Renal cortex interstitium (tissue), 15 donors: ENCODE results near the gene ITSN1. TPM values are rescaled to one million over a fixed set of nuclear protein-coding genes. Genes with fewer than 3 reads are reported as not detected.
"Not testable (repeated sequence)": the region's sequence is repeated elsewhere in the genome, so short reads cannot be mapped to it uniquely, and the experiment has no call there.

Source experiments
- DNase-seq, 11 donors: peaks; one replicate each; pipeline ENCODE4 v3.0.0-alpha.2; 2013; ENCODE audit warnings: low read depth in 9 of 11, low spot score in 4 of 11; ENCODE audit errors: extremely low read depth in 1 of 11
- long read RNA-seq, 16 experiments: transcript quantifications; one replicate each; lab custom pipeline, GENCODE V29; 2026
- polyA plus RNA-seq, 3 donors: library from polyadenylated mRNA; unstranded; fragments of 120-200 nt; gene quantifications; one replicate each; pipeline ENCODE4 v1.2.1, GENCODE V29; 2013; ENCODE audit not compliant: insufficient read length in 3 of 3

Gene ITSN1
- polyA plus RNA-seq: 10 to 100 TPM; 42.9 to 52.1 (median 47.9) TPM
- long read RNA-seq, donor 1, partial matches to known transcripts: 0 of 1 reads
- long read RNA-seq, donor 1, other reads (novel, unspliced or antisense): 0 of 1 reads
- long read RNA-seq, donor 2: 0 reads
- long read RNA-seq, donor 3, partial matches to known transcripts: 494 of 1,149 reads
- long read RNA-seq, donor 3, other reads (novel, unspliced or antisense): 655 of 1,149 reads
- long read RNA-seq, donor 4, full-length matches to known transcripts: 3 of 3 reads
- long read RNA-seq, donor 4, partial matches to known transcripts: 0 of 3 reads
- long read RNA-seq, donor 4, other reads (novel, unspliced or antisense): 0 of 3 reads
- long read RNA-seq, donor 5, full-length matches to known transcripts: 7 of 1,287 reads
- long read RNA-seq, donor 5, partial matches to known transcripts: 1,245 of 1,287 reads
- long read RNA-seq, donor 5, other reads (novel, unspliced or antisense): 35 of 1,287 reads
- long read RNA-seq, donor 6, partial matches to known transcripts: 621 of 634 reads
- long read RNA-seq, donor 6, other reads (novel, unspliced or antisense): 11 of 634 reads
- long read RNA-seq, donor 7, partial matches to known transcripts: 0 of 1 reads
- long read RNA-seq, donor 7, other reads (novel, unspliced or antisense): 0 of 1 reads
- long read RNA-seq, donor 8, partial matches to known transcripts: 1,536 of 1,592 reads
- long read RNA-seq, donor 8, other reads (novel, unspliced or antisense): 52 of 1,592 reads
- long read RNA-seq, donor 9, partial matches to known transcripts: 0 of 2 reads
- long read RNA-seq, donor 9, other reads (novel, unspliced or antisense): 0 of 2 reads
- long read RNA-seq, donor 10, partial matches to known transcripts: 0 of 1 reads
- long read RNA-seq, donor 10, other reads (novel, unspliced or antisense): 0 of 1 reads
- long read RNA-seq, donor 11, full-length matches to known transcripts: 4 of 4 reads
- long read RNA-seq, donor 11, partial matches to known transcripts: 0 of 4 reads
- long read RNA-seq, donor 11, other reads (novel, unspliced or antisense): 0 of 4 reads
- long read RNA-seq, donor 12, partial matches to known transcripts: 11 of 11 reads
- long read RNA-seq, donor 12, other reads (novel, unspliced or antisense): 0 of 11 reads
- long read RNA-seq, donor 13, partial matches to known transcripts: 0 of 2 reads
- long read RNA-seq, donor 13, other reads (novel, unspliced or antisense): 0 of 2 reads
- long read RNA-seq, donor 14, full-length matches to known transcripts: 3 of 3 reads
- long read RNA-seq, donor 14, partial matches to known transcripts: 0 of 3 reads
- long read RNA-seq, donor 14, other reads (novel, unspliced or antisense): 0 of 3 reads
- long read RNA-seq, donor 15: 0 reads
- long read RNA-seq, donor 16, full-length matches to known transcripts: 8 of 1,847 reads
- long read RNA-seq, donor 16, partial matches to known transcripts: 632 of 1,847 reads
- long read RNA-seq, donor 16, other reads (novel, unspliced or antisense): 1,207 of 1,847 reads

DNA sequence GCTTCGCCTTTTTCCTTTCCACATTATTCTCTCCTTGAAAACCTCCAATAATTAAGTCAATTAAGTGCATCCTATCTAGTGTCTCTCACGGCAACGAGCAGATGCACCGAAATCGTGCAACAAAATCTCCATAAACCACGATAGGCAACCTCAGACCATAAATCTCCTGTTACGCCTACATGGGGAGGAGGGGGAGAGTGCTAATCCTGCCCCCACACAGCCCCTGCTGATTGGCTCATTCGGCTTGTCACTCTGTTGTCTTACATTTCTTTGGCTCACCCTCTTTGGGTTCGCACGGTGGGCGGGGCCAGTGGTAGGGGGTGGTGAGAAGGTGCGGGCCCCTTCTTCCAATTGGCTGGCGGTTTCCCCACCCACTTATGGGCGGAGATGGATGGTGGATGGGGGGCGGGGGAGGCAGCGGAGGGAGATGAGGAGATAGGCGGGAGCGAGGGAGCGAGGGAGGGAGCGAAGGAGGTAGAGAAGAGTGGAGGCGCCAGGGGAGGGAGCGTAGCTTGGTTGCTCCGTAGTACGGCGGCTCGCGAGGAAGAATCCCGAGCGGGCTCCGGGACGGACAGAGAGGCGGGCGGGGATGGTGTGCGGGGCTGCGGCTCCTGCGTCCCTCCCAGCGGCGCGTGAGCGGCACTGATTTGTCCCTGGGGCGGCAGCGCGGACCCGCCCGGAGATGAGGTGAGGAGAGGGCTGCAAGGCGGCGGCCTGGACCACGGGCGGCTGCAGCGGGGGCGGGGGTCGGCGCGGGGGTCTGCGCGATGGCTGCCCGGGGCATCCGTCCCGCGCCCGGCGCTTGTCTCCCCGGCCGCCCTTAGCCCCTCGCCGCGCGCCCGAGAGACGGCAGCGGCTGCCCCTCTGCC is at the start of gene ITSN1:
TSS of gene ITSN1 (plus strand) at position 475 of the 869 bp plus-strand sequence. CDS start 76,328 bp downstream, outside the sequence.
- DNase-seq: peak; percentile 98 to 100 (median 99)

DNA sequence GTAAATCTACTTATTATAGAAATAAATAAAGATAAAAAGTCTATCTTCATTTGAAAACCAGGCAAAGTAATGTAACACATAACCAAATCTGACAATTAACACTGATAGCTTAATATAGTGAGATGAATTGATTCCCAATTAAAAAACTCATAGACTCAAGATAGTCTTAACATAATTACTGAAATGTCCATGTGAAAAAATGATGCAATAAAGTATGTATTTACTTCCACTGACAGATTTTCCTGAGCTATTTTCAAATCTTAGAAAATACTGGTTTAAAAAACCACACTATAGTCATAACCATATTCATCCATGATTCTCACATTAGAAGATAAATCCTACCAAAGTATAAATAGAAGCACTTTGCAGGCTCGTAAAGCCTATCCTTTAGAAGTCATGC is 44.2 kb upstream of the ITSN1 start:
- no peak for DNase-seq

DNA sequence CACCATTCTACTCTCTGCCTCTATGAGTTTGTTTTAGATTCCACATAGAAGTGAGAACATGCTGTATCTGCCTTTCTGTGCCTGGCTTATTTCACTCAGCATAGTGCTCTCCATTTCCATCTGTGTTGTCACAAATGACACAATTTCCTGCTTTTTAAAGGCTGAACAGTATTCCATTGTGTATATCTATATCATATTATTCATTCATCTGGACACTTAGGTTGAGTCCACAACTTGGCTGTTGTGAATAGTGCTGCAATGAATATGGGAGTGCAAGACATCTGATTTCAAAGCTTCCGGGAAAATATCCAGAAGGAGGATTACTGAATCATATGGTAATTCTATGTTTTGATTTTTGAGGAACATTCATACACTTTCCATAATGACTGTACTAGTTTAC is 33.7 kb upstream of the ITSN1 start:
- no peak for DNase-seq

DNA sequence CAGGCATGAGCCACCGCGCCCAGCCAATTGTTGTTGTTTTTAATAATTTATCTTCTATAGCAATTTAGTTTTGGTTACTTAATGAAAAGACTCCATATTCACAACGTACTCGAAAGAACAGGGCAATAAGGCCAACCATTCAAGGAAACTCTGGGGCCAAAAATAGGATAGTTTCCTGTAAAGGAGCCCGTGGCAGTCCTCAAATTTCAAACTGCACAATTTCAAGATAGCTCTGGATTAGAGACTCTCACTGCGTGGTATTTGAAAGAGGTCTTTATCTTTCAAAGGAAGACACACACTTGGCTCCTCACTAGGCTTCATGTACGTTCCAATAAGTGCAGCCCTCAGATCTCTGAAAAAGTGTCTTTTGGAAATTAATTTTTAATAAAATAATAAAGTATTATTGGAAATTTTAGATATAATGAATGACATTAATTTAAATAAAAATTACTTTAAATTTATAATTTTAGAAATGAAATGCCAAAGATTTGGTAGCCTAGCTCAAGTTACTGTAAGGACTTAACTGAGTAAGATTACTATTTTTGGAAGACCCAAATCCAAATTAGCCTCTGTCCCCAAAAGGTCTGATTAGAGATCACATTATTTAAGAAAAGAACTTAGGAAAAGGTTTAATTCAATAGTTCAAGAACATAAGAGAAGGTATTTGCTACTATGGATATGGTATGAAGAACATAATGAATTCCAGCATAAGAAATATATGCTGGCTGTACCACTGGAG is 31.1 kb upstream of the ITSN1 start:
- no peak for DNase-seq

DNA sequence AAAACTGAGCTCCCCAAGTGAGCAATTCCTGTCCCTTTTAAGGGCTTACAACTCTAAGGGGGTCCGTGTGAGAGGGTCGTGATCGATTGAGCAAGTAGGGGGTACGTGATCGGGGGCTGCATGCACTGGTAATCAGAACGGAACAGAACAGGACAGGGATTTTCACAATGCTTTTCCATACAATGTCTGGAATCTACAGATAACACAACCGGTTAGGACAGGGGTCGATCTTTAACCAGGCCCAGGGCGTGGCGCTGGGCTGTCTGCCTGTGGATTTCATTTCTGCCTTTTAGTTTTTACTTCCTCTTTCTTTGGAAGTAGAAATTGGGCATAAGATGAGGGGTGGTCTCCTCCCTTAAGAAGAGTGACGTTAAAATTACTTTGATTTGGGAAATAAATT is 24.7 kb upstream of the ITSN1 start:
- not testable (repeated sequence) for DNase-seq

DNA sequence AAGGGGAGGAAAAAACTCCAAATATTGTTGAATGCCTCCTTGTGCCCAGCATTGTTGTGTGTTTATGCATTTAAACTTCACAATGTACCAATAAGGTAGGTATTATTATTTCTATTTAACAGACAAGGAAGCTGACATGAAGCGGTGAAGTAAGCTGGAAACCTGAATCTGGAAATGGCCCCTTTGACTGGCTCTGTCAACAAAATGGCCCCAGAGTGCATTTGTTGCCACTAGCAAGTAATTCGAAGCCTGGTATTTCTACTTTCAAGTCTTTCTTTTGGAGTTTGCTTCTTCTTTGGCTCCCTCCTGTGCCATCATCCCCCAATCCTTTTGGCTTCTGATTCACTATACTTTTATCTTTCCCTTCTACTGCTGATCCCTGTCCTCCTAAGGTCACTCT is 23.9 kb upstream of the ITSN1 start:
- no peak for DNase-seq

DNA sequence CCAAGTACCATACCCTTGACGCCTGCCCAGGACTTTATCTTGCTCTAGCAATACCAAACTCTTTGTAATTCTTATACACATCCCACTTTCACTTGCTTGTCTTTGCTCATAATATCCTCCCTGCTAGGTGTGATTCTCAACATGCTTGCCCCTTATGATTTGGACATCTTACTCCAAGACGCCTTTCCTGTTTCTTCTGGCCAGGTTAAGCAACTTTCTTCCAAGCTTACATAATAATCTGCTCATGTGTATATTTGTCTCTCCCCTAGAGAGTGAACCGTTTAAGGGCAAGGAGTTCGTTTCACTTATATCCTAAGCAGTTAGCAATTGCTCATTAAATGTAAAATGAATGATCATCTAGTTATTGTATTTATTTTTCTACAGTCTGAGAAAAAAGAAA is 22.6 kb upstream of the ITSN1 start:
- no peak for DNase-seq

DNA sequence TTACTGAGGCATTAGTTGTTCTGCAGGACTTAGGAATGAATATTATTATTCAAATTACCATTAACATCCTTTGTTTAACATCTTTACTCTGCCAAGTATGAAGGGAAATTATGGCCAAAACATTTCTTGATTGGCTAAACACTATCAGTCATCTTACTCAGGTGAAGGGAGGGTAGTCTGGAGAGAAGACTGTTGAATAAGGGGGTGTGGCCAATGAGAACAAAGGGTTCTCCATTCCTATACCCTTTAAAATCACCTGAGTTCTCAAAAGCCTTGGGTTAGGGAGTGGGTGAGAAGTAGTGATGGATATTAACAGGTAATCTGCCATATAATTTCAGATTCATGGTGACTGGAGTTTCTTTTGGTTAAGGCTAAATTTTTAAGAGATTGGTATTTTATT is 20.0 kb upstream of the ITSN1 start:
- no peak for DNase-seq

DNA sequence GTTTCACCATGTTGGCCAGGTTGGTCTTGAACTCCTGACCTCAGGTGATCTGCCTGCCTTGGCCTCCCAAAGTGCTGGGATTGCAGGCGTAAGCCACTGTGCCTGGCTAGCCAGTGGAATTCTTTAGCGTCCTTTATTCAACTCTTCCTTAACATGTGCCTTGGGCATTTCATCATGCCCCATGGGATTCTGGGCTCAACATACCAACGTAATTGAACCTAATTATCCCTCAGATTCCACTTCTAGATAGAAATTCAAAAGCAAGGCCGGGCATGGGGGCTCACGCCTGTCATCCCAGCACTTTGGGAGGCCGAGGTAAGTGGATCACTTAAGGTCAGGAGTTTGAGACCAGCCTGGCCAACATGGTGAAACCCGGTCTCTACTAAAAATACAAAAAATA is 16.1 kb upstream of the ITSN1 start:
- DNase-seq: not testable (repeated sequence)

DNA sequence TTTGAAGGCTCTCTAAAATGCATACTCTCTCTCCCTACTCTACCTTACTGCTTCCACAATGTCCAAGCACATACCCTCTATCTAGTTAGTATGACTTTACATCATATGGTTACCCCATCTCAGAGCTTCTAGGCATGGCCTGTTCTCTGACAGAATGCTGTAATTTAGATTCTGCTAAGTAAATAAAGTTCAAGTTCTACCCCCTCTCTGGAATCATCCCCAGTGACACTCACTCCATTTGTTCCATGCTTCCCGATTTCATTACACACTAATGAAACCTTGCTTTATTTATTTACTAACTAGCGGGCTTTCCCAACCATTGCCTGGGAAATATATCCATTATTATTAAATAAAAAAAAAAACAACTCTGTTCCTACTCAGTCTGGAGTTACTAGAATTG is 8.0 kb upstream of the ITSN1 start:
- no peak for DNase-seq

DNA sequence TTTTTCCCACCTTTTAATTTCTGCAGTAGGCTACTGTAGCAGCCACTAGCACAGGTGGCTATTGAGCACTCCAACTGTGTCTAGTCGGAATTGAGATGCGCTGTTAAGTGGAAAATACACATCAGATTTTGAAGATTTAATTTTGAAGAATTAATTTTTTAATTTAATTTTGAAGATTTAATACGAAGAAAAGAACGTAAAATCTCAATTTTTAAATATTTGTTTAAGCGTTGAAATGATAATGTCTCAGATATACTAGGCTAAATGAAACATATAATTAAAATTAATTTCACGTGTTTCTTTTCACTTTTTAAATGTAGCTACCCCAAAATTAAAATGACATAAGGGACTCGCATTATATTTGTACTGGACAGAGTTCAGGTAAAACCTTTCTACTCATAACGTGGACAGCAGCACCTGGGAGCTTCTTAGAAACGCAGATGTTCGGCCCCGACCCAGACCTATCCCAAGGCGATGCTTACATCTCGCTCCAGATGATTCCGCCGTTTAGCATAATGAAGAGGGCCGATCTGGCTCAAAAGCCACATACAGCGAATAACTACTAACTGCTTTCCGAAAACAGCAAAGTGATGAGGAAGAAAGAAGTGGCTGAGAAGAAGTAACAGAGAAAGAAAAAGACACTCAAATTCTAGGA is 1.5 kb upstream of the ITSN1 start:
- DNase-seq: no peak

DNA sequence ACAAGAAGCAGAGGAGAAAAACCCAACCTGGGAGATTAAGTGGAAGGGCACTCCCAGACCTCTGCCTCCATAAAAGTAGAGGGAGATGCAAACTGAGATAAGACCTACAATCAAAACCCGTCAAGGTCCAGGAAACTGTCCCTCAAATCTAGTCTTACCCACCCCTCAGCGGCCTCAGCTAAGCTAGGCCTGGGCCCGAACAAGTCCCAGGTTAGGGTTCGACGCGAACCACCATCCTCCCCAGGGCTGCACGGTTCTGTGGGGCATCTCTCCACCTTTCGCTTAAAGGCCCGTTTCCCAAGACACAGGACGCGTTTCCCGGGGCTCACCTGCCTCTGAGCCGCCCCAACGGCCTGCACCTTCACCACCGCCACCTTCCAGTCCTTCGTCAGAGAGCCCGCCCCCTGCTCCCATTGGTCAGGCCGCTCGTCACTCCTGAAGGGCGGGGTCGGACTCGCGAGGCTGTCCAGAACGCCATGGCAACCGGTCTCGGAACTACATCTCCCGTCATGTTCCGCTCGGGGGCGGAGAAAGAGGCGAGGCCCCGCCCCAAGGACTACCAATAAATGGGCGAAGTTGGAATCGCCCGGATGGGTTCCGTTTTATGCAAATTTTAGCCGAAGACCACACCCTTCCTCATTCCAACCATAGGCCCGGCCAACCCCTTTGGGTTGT is 812 bp upstream of the ITSN1 start, which contains the start of gene CRYZL1:
TSS of gene CRYZL1 (minus strand) at position 390 of the 675 bp plus-strand sequence. CDS start 10,190 bp downstream, outside the sequence.
- DNase-seq: peak; percentile 96 to 100 (median 99)

DNA sequence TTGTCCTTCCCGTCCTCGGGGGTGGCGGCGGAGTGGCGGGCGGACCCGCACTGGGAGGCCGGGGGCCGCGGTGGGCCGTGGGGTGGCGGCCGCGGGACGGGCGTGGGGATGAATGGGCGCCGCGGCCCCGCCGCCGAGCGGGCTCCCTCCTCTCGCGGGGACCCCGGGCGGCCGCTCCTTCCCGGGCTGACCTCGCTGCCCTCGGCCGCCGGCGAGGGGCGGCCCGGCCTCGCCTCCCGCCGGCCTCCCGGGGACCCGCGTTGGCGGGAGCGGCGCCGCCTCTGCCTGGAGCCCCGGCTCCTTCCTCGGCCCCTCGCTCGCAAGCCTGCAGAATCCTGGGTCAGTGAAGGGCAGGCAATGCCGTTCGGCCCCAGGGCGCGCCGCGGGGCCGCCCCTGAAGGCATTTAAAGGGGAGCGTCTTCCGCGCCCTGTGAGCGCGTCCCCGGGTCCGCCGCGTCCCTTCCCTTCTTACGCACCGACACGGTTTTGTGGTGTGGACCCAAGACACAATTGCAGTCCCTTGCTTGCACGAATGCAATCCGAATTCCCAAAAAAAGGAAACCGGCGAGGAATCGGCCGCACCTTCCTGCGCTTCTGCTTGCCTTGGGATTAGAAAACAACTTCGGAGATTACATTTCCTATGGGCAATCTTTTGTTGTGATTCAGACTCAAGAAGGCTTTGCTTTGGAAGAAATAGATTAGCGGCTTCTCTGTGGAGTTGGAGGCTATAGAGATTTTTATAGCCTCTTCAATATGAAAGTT is 776 bp downstream of the ITSN1 start:
- DNase-seq: peak in 2 of 11 donors; percentile 20 to 28

DNA sequence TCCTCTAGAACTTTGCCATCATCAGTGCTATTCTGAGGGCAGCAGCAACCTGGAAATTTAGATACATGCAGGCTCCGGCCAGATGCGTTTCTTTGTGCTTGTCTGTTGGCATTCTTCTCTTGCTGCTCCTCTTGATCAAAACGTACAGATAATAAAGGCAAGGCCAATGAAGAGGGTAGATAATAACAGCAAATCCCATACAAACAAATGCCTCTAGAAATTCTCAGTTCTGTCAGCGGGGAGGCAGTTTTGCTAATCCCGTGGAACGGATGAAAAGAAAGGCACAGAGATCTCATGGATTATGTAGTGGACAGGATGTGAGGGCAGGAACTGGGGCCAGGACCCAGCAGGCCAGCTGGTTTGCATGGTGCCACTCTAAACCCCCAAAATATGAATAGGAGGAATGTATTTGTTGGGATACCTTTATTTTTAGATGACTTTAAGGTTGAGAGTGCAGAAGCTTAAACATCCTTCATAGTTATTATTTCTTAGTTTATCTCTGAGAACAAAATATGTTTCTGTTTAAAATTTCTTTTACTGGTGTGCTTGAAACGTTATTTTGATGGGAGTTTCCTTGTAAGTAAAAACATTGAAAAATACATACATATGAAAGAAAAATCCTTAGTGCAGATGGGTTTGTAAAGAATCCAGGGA is 1.5 kb downstream of the ITSN1 start:
- DNase-seq: peak in 1 of 11 donors; percentile 13
